H1 (cell line): Measurements from ENCODE around the gene CCR1. TPM values are rescaled to one million over a fixed set of nuclear protein-coding genes. Genes with fewer than 3 reads are reported as not detected.

ENCODE experiments used
- CTCF ChIA-PET: fragments of 300-600 bp; sonication (Branson Sonifier 250); formaldehyde crosslinking; loops from one replicate; lab custom pipeline; 2021; ENCODE audit not compliant: partially characterized antibody; lab: Charles Lee
- POLR2A ChIA-PET: fragments of 300-600 bp; sonication (Branson Sonifier 250); formaldehyde crosslinking; loops from one replicate; lab custom pipeline; 2021; ENCODE audit warnings: inconsistent platforms; ENCODE audit not compliant: partially characterized antibody; lab: Charles Lee
- DNase-seq, 2 experiments: peaks; one replicate each; pipeline versions ENCODE4 v3.0.0 to v3.0.0-alpha.2; 2010 to 2022; ENCODE audit warnings: low spot score in 2 of 2, low read depth in 1 of 2, mixed read lengths in 1 of 2
- FAIRE-seq: peaks from 2 replicates; lab custom pipeline; 2011; peaks lifted over from hg19 to GRCh38; lab: Jason Lieb, UNC
- H2AFZ ChIP-seq: 2 replicates; pipeline ENCODE4 v1.8.1; 2012; ENCODE audit warnings: low read length, inconsistent platforms
- H2AK5ac ChIP-seq: 2 replicates; pipeline ENCODE4 v1.6.1; 2013; ENCODE audit warnings: low read depth, low read length
- H2BK120ac ChIP-seq: replicated peaks from 2 replicates; pipeline ENCODE3; 2013; ENCODE audit warnings: low read depth, low read length, inconsistent platforms
- H2BK12ac ChIP-seq: 2 replicates; pipeline ENCODE4 v1.6.1; 2013; ENCODE audit warnings: low read depth, low read length
- H2BK15ac ChIP-seq: 2 replicates; pipeline ENCODE4 v1.6.1; 2013; ENCODE audit warnings: low read length
- H2BK20ac ChIP-seq: 2 replicates; pipeline ENCODE4 v1.6.1; 2013; ENCODE audit warnings: low read length
- H2BK5ac ChIP-seq: 2 replicates; pipeline ENCODE4 v1.6.1; 2013; ENCODE audit warnings: low read depth, low read length
- H3K14ac ChIP-seq: 2 replicates; pipeline ENCODE4 v1.6.1; 2013; ENCODE audit warnings: inconsistent platforms; ENCODE audit not compliant: insufficient read length
- H3K18ac ChIP-seq: 2 replicates; pipeline ENCODE4 v1.6.1; 2013; ENCODE audit warnings: low read length; ENCODE audit errors: extremely low read depth
- H3K23ac ChIP-seq: 2 replicates; pipeline ENCODE4 v1.6.1; 2013; ENCODE audit warnings: inconsistent platforms; ENCODE audit not compliant: insufficient read length
- H3K23me2 ChIP-seq: 2 replicates; pipeline ENCODE4 v1.6.1; 2013; ENCODE audit warnings: low read depth, low read length
- H3K27ac ChIP-seq: 2 replicates; pipeline ENCODE4 v1.6.1; 2011; ENCODE audit warnings: low read depth, low read length, inconsistent platforms
- H3K27me3 ChIP-seq, 4 experiments: replicated peaks in 1 of 4; 1 replicate in 1 of 4; 2 replicates in 3 of 4; pipeline versions ENCODE4 v1.6.1 to v1.8.1; 2011 to 2013; ENCODE audit warnings: low read length in 3 of 4, mild to moderate bottlenecking in 3 of 4, inconsistent platforms in 2 of 4, mixed read lengths in 2 of 4, moderate library complexity in 1 of 4; ENCODE audit not compliant: control insufficient read depth in 3 of 4, insufficient read depth in 3 of 4; ENCODE audit errors: extremely low read depth in 1 of 4
- H3K36me3 ChIP-seq, 4 experiments: 2 replicates each; pipeline versions ENCODE4 v1.6.1 to v1.8.1; 2011 to 2013; ENCODE audit warnings: mild to moderate bottlenecking in 4 of 4, low read length in 3 of 4, moderate library complexity in 2 of 4, control low read depth in 1 of 4, inconsistent platforms in 1 of 4; ENCODE audit not compliant: insufficient read depth in 4 of 4, control insufficient read depth in 2 of 4
- H3K4ac ChIP-seq: replicated peaks from 2 replicates; pipeline ENCODE3; 2013; ENCODE audit warnings: low read length, low read depth, mixed read lengths, inconsistent platforms; ENCODE audit not compliant: insufficient read length
- H3K4me1 ChIP-seq, 4 experiments: replicated peaks in 1 of 4; 1 replicate in 1 of 4; 2 replicates in 3 of 4; pipeline versions ENCODE4 v1.6.1 to v1.8.1; 2011 to 2013; ENCODE audit warnings: low read length in 3 of 4, inconsistent platforms in 2 of 4, mixed read lengths in 1 of 4; ENCODE audit not compliant: insufficient read depth in 4 of 4, control insufficient read depth in 3 of 4
- H3K4me2 ChIP-seq, 2 experiments: 2 replicates each; pipeline versions ENCODE4 v1.6.1 to v1.8.1; 2011 to 2013; ENCODE audit warnings: low read depth in 2 of 2, low read length in 2 of 2, control low read depth in 1 of 2, inconsistent platforms in 1 of 2, mild to moderate bottlenecking in 1 of 2; ENCODE audit not compliant: insufficient read depth in 1 of 2
- H3K4me3 ChIP-seq, 4 experiments: fragments of 200-600, 300-600 bp in 1 of 4; sonication (generic), shearing (Covaris generic), sonication (Bioruptor Twin) in 1 of 4; 2 replicates each; pipeline versions ENCODE4 v1.5.1 to v1.8.1; 2011 to 2016; ENCODE audit warnings: low read length in 4 of 4, low read depth in 3 of 4, control low read depth in 2 of 4, inconsistent platforms in 2 of 4, mild to moderate bottlenecking in 2 of 4, mixed read lengths in 1 of 4, moderate library complexity in 1 of 4; ENCODE audit not compliant: insufficient read depth in 2 of 4; ENCODE audit errors: extremely low read depth in 1 of 4
- H3K56ac ChIP-seq: replicated peaks from 2 replicates; pipeline ENCODE3; 2013; ENCODE audit warnings: low read depth, mild to moderate bottlenecking, mixed read lengths, low read length, inconsistent platforms; ENCODE audit not compliant: insufficient read length
- H3K79me1 ChIP-seq: 2 replicates; pipeline ENCODE4 v1.6.1; 2013; ENCODE audit warnings: low read depth, low read length, control low read depth
- H3K79me2 ChIP-seq, 2 experiments: 2 replicates each; pipeline versions ENCODE4 v1.6.1 to v1.8.1; 2012 to 2013; ENCODE audit warnings: low read length in 2 of 2, mild to moderate bottlenecking in 2 of 2, inconsistent platforms in 1 of 2; ENCODE audit not compliant: insufficient read depth in 2 of 2, control insufficient read depth in 1 of 2
- H3K9ac ChIP-seq, 4 experiments: replicated peaks in 1 of 4; 1 replicate in 1 of 4; 2 replicates in 3 of 4; pipeline versions ENCODE4 v1.6.1 to v1.8.1; 2011 to 2013; ENCODE audit warnings: low read depth in 3 of 4, low read length in 3 of 4, control low read depth in 2 of 4, mild to moderate bottlenecking in 2 of 4, moderate library complexity in 2 of 4, inconsistent platforms in 1 of 4; ENCODE audit errors: extremely low read depth in 1 of 4
- H3K9me3 ChIP-seq, 2 experiments: 2 replicates each; pipeline versions ENCODE4 v1.6.1 to v1.8.1; 2012 to 2013; ENCODE audit warnings: mild to moderate bottlenecking in 2 of 2, moderate library complexity in 2 of 2, control low read depth in 1 of 2, inconsistent platforms in 1 of 2, low read depth in 1 of 2, low read length in 1 of 2, mixed read lengths in 1 of 2; ENCODE audit not compliant: insufficient read depth in 2 of 2
- H4K20me1 ChIP-seq, 2 experiments: replicated peaks in 1 of 2; 2 replicates each; pipeline versions ENCODE3 to v1.8.1; 2011 to 2013; ENCODE audit warnings: inconsistent platforms in 2 of 2, low read length in 2 of 2, mild to moderate bottlenecking in 1 of 2; ENCODE audit not compliant: insufficient read depth in 2 of 2, control insufficient read depth in 1 of 2
- H4K5ac ChIP-seq: 2 replicates; pipeline ENCODE4 v1.6.1; 2013; ENCODE audit warnings: low read length, low read depth, mixed read lengths, inconsistent platforms; ENCODE audit not compliant: insufficient read length
- H4K8ac ChIP-seq: 2 replicates; pipeline ENCODE4 v1.8.0; 2013; ENCODE audit warnings: mild to moderate bottlenecking, moderate library complexity, low read length, inconsistent platforms; ENCODE audit not compliant: insufficient read depth; ENCODE audit errors: extremely low read depth
- H4K91ac ChIP-seq: replicated peaks from 2 replicates; pipeline ENCODE3; 2013; ENCODE audit warnings: low read length, mixed read lengths, inconsistent platforms; ENCODE audit not compliant: insufficient read length
- BCL11A ChIP-seq, 2 experiments: IDR thresholded peaks; one replicate each; pipeline ENCODE4 v1.6.1; 2011; ENCODE audit warnings: low read depth in 2 of 2, low read length in 2 of 2, mild to moderate bottlenecking in 2 of 2
- CHD1 ChIP-seq: IDR thresholded peaks from 2 replicates; pipeline ENCODE4 v1.6.1; 2012; ENCODE audit warnings: low read depth, low read length, improper control_type of control experiment
- CTBP2 ChIP-seq: IDR thresholded peaks from 2 replicates; pipeline ENCODE4 v1.7.0; 2011; ENCODE audit warnings: borderline replicate concordance, mild to moderate bottlenecking, moderate library complexity, mixed read lengths, low read length; ENCODE audit not compliant: insufficient read depth, insufficient read length
- E2F6 ChIP-seq: IDR thresholded peaks from 2 replicates; pipeline ENCODE4 v1.6.1; 2012; ENCODE audit warnings: inconsistent platforms
- EP300 ChIP-seq, 2 experiments: IDR thresholded peaks; 1 replicate in 1 of 2; 2 replicates in 1 of 2; pipeline ENCODE4 v1.6.1; 2011 to 2012; ENCODE audit warnings: low read depth in 2 of 2, low read length in 2 of 2, mild to moderate bottlenecking in 2 of 2, borderline replicate concordance in 1 of 2, inconsistent platforms in 1 of 2, moderate library complexity in 1 of 2
- FOSL1 ChIP-seq: IDR thresholded peaks from 2 replicates; pipeline ENCODE4 v1.6.1; 2011; ENCODE audit warnings: mild to moderate bottlenecking, low read depth, low read length, moderate library complexity; ENCODE audit not compliant: insufficient read depth
- NANOG ChIP-seq: IDR thresholded peaks from 2 replicates; pipeline ENCODE4 v1.6.1; 2011; ENCODE audit warnings: low read length, low read depth, mild to moderate bottlenecking, inconsistent platforms; ENCODE audit not compliant: insufficient read depth, poor library complexity, severe bottlenecking
- PHF8 ChIP-seq: fragments of 200-600 bp; sonication (generic); conservative IDR thresholded peaks from 2 replicates; pipeline ENCODE4 v1.7.1; 2012; ENCODE audit warnings: low read depth, mild to moderate bottlenecking, inconsistent platforms, low read length, moderate library complexity
- RFX5 ChIP-seq: IDR thresholded peaks from 2 replicates; pipeline ENCODE4 v1.6.1; 2011; ENCODE audit warnings: low read depth, low read length, improper control_type of control experiment, borderline replicate concordance
- RXRA ChIP-seq: IDR thresholded peaks from 2 replicates; pipeline ENCODE4 v1.6.1; 2011; ENCODE audit warnings: low read depth, mild to moderate bottlenecking, low read length, moderate library complexity; ENCODE audit not compliant: insufficient read depth
- SP4 ChIP-seq: IDR thresholded peaks from 2 replicates; pipeline ENCODE4 v1.6.1; 2012; ENCODE audit warnings: low read length, inconsistent platforms
- YY1 ChIP-seq: IDR thresholded peaks from 2 replicates; pipeline ENCODE4 v1.6.1; 2011; ENCODE audit warnings: low read depth, mild to moderate bottlenecking, low read length
- WGBS, 2 experiments: shearing (Covaris generic) in 1 of 2; methylation state at CpG; one replicate each; pipeline versions ENCODE4 v1.1.6 to v1.1.7; 2013 to 2015; ENCODE audit warnings: low lambda C conversion rate in 2 of 2, mixed read lengths in 2 of 2, inconsistent platforms in 1 of 2, low coverage in 1 of 2, missing lambda C conversion rate in 1 of 2; ENCODE audit not compliant: insufficient replicate concordance in 2 of 2, insufficient coverage in 1 of 2, insufficient read length in 1 of 2; ENCODE audit errors: extremely low coverage in 1 of 2, missing lambda C conversion rate in 1 of 2; 5-methylcytosine and 5-hydroxymethylcytosine counted together
- polyA plus RNA-seq, 7 experiments: library from polyadenylated mRNA; depleted of rRNA in 3 of 7; stranded (reverse) in 5 of 7; unstranded in 2 of 7; fragments of >200 nt in 5 of 7; fragments of 200-250 nt in 2 of 7; gene quantifications; 1 replicate in 5 of 7; 2 replicates in 1 of 7; 4 replicates in 1 of 7; pipeline versions ENCODE4 v1.2.1 to v1.2.3, GENCODE V29; 2011 to 2013; ENCODE audit warnings: missing spikeins in 2 of 7, mixed read lengths in 2 of 7
- total RNA-seq: library from RNA; stranded (reverse); fragmentation: NEBNext Ultra II Directional; extraction: Animal tissue kit (Norgen Biotek cat#: 25700); gene quantifications from 2 replicates; pipeline ENCODE4 v1.2.1, GENCODE V29; 2021

The CCR1 gene
- total and polyA plus RNA-seq, 2 of the 8 experiments (the other 6 are each of a cell fraction or from before 2014, with no cell fraction given) = not detected

DNA sequence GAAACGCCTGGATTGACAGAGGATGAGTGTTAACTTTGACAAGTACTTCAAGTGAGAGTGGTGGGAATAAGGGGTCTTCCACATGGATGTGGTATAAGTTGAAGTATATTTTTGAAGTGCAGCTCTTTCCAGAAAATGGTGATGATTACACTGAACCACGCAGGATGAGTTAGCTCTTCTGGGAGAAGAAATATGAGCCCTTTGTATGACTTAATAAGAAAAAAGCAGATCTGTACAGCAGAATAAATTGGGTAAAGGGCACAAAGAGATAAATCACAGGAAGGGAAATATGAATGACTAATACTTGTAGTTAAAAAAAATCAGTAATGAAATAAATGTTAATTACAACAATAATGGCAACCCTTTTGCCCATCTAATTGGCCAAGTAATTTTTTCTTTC is 35.4 kb upstream of the CCR1 start:
- H4K91ac ChIP-seq = no peak overlapping the region
- no peak overlapping the region for H2BK15ac ChIP-seq
- no peak for FAIRE-seq
- no peak overlapping the region for H3K23ac ChIP-seq
- no peak overlapping the region for H2BK20ac ChIP-seq
- no peaks in the 10 kb centered on the region for H3K23me2 ChIP-seq
- no peaks in the 10 kb centered on the region for H3K9me3 ChIP-seq
- no peaks in the 10 kb centered on the region for H3K79me1 ChIP-seq
- no peak overlapping the region for H3K4me3 ChIP-seq
- H3K27me3 ChIP-seq = no peaks in the 10 kb centered on the region
- no peak overlapping the region for H3K27ac ChIP-seq
- CTCF ChIA-PET = interaction anchor here (0.8 to 1.6 kb wide), 6 partner anchors 9 to 127 kb away, joined by 3 read pairs; partner anchors contain the start of gene CCR5
- no peak overlapping the region for H3K4ac ChIP-seq
- H3K4me2 ChIP-seq = no peak overlapping the region
- H3K14ac ChIP-seq = no peak overlapping the region
- H4K5ac ChIP-seq = no peak overlapping the region
- no peak overlapping the region for H2AFZ ChIP-seq
- H2BK5ac ChIP-seq = no peak overlapping the region
- H3K56ac ChIP-seq = no peak overlapping the region
- H3K18ac ChIP-seq = no peak overlapping the region
- H2BK12ac ChIP-seq = no peak overlapping the region
- H3K79me2 ChIP-seq = no peaks in the 10 kb centered on the region
- H4K20me1 ChIP-seq = no peaks in the 10 kb centered on the region
- H2BK120ac ChIP-seq = no peak overlapping the region
- TF ChIP-seq CHD1 (no peak), SP4 (no peak), CTBP2 (no peak), PHF8 (no peak), BCL11A (IDR thresholded peaks at IDR 0.05; ENCODE audit: low read depth in 2 of 2, low read length in 2 of 2) (no peak), FOSL1 (no peak), YY1 (no peak), NANOG (no peak), RXRA (no peak), E2F6 (no peak), RFX5 (no peak), EP300 (IDR thresholded peaks at IDR 0.05; ENCODE audit: borderline replicate concordance in 1 of 2, low read depth in 2 of 2, low read length in 2 of 2) (no peak)
- DNase-seq = no peak
- H3K36me3 ChIP-seq = no peaks in the 10 kb centered on the region
- H4K8ac ChIP-seq = no peak overlapping the region
- POLR2A ChIA-PET = no interaction called here
- no peak overlapping the region for H2AK5ac ChIP-seq
- no peak overlapping the region for H3K9ac ChIP-seq
- WGBS, 2 experiments = 94% methylated on average over 2 of the region's 2 CpGs; no CpG with 5 or more reads in 1 of the 2 experiments
- peaks cover 0 to 4% (median 1%) of the 10 kb centered on the region in 4 experiments; a peak in 3 of 7 replicates for H3K4me1 ChIP-seq
